Right lobe of liver (tissue), 6 donors: Measurements from ENCODE around the gene C6orf89. TPM values are rescaled to one million over a fixed set of nuclear protein-coding genes. Genes with fewer than 3 reads are reported as not detected.

Experiments
- ATAC-seq, 4 donors: fragments of 200-7000 bp; cut with Tn5 transposase; one replicate each; pipeline ENCODE4 v1.9.1; 2020; ENCODE audit warnings: mild to moderate bottlenecking in 4 of 4, moderate library complexity in 4 of 4
- DNase-seq, 3 donors: peaks; one replicate each; pipeline ENCODE4 v3.0.0-alpha.2; 2020
- H3K27ac ChIP-seq, 3 donors: fragments of 200-600 bp; one replicate each; pipeline ENCODE4 v1.8.0; 2022
- H3K27me3 ChIP-seq, 2 donors: fragments of 200-600 bp; one replicate each; pipeline ENCODE4 v1.8.0; 2022
- H3K36me3 ChIP-seq, 4 donors: fragments of 200-600 bp; sonication (generic) in 1 of 4; one replicate each; pipeline versions ENCODE4 v1.5.1 to v1.8.0; 2017 to 2022; ENCODE audit warnings: control low read depth in 1 of 4
- H3K4me1 ChIP-seq, 4 donors: fragments of 200-600 bp; sonication (generic) in 1 of 4; one replicate each; pipeline versions ENCODE4 v1.5.1 to v1.8.0; 2017 to 2022; ENCODE audit warnings: control low read depth in 1 of 4
- H3K4me3 ChIP-seq, 3 donors: fragments of 200-600 bp; one replicate each; pipeline ENCODE4 v1.8.0; 2022
- H3K9me3 ChIP-seq, 4 donors: fragments of 200-600 bp; sonication (generic) in 1 of 4; one replicate each; pipeline versions ENCODE4 v1.5.1 to v1.8.0; 2017 to 2022; ENCODE audit warnings: control low read depth in 1 of 4
- CTCF ChIP-seq, 4 donors: fragments of 200-600 bp in 3 of 4; fragments of 450-650 bp in 1 of 4; IDR thresholded peaks; one replicate each; pipeline versions ENCODE4 v1.5.1 to v1.8.0; 2016 to 2022; ENCODE audit warnings: antibody characterized with exemption in 4 of 4, mild to moderate bottlenecking in 2 of 4
- POLR2A ChIP-seq: fragments of 450-650 bp; IDR thresholded peaks from one replicate; pipeline ENCODE4 v1.6.1; 2017; ENCODE audit warnings: antibody characterized with exemption, mild to moderate bottlenecking
- WGBS: methylation state at CpG from one replicate; pipeline ENCODE4 v1.1.6; 2018; ENCODE audit warnings: low coverage, low lambda C conversion rate; ENCODE audit not compliant: insufficient coverage; ENCODE audit errors: missing lambda C conversion rate; 5-methylcytosine and 5-hydroxymethylcytosine counted together
- intact Hi-C, 2 donors: fragments of 100-400 bp; cut with DNase I; formaldehyde crosslinking; loops; one replicate each; pipeline versions ENCODE4 v1.11.2 to v1.14.1; 2022
- total RNA-seq, 6 experiments: library from RNA; depleted of rRNA in 2 of 6; stranded (reverse); fragments of >200 nt in 2 of 6; fragmentation: NEBNext Ultra II Directional in 3 of 6; extraction: Animal tissue kit (Norgen Biotek cat#: 25700) in 3 of 6; gene quantifications; one replicate each; pipeline versions ENCODE4 v1.1.0 to v1.2.4, GENCODE V29; 2016 to 2023
- donor health status: DM: no; HTN: yes; CAD: no.
- donor health status: DM: no; HTN: no; CAD: no.
- donor health status: DM: no; HTN: no; CAD: no.
- donor health status: DM: no; HTN: yes; CAD: no.
- donor health status: DM: no; HTN: yes; CAD: no.

C6orf89 gene
- total RNA-seq, 6 experiments from 2014 or later = 29.0 to 37.0 (median 32.1) TPM

- H3K9me3 ChIP-seq = no peaks in the 10 kb centered on the region
- H3K27me3 ChIP-seq = no peaks in the 10 kb centered on the region
- H3K4me3 ChIP-seq = peak within 1 kb of the TSS; percentile 70 to 94 (median 94)
- ATAC-seq = peak; percentile 82 to 92 (median 90)
- intact Hi-C loops = no loop called here
- peaks cover 0 to 19% (median 2%) of the 10 kb centered on the region in 4 donors for H3K4me1 ChIP-seq
- TF ChIP-seq POLR2A (peak; percentile 70), CTCF (IDR thresholded peaks at IDR 0.05) (no peak)
- under 1% methylated on average over 29 of the region's 54 CpGs for WGBS
- peak; percentile 77 to 83 (median 79) for DNase-seq
- no peaks in the 10 kb centered on the region for H3K36me3 ChIP-seq
- peak within 1 kb of the TSS; percentile 76 to 92 (median 88) for H3K27ac ChIP-seq
Measured at GRCh38 chr6:36874443-36875249, 11.1 kb upstream of the C6orf89 start, which contains the start of gene PPIL1. Gene PPIL1 (minus strand): TSS chr6:36874803. CDS start chr6:36874772, 31 bp downstream.

- WGBS = 32% methylated on average over 6 of the region's 6 CpGs
- intact Hi-C loops = no loop called here
- no peaks in the 10 kb centered on the region for H3K27me3 ChIP-seq
- no peaks in the 10 kb centered on the region for H3K9me3 ChIP-seq
- TF ChIP-seq POLR2A (no peak), CTCF (IDR thresholded peaks at IDR 0.05) (no peak)
- H3K4me3 ChIP-seq = peak overlapping the region; percentile 70 to 94 (median 94)
- H3K36me3 ChIP-seq = no peaks in the 10 kb centered on the region
- peak overlapping the region; percentile 76 to 92 (median 88) for H3K27ac ChIP-seq
- no peak for DNase-seq
- no peak for ATAC-seq
- H3K4me1 ChIP-seq = peaks cover 0 to 19% (median 2%) of the 10 kb centered on the region in 4 donors
Measured at GRCh38 chr6:36875250-36875633, 10.5 kb upstream of the C6orf89 start.

- intact Hi-C loops = no loop called here
- ATAC-seq (no peak), DNase-seq (no peak)
- WGBS = 88% methylated on average over 3 of the region's 3 CpGs
- Histone ChIP-seq H3K4me3 (no peak overlapping the region), H3K27ac (no peak overlapping the region), H3K36me3 (no peaks in the 10 kb centered on the region), H3K9me3 (no peaks in the 10 kb centered on the region), H3K27me3 (no peaks in the 10 kb centered on the region), H3K4me1 (peaks cover 0 to 9% (median 3%) of the 10 kb centered on the region in 4 donors)
- TF ChIP-seq POLR2A = no peak
- TF ChIP-seq CTCF (IDR thresholded peaks at IDR 0.05) = no peak
Measured at GRCh38 chr6:36884610-36885009, 1.1 kb upstream of the C6orf89 start.

- ATAC-seq (no peak), DNase-seq (no peak)
- no peak for TF ChIP-seq CTCF (IDR thresholded peaks at IDR 0.05)
- TF ChIP-seq POLR2A = no peak
- peak overlapping the region in 1 of 3 donors; percentile 93 for H3K4me3 ChIP-seq
- no peaks in the 10 kb centered on the region for H3K9me3 ChIP-seq
- no peaks in the 10 kb centered on the region for H3K36me3 ChIP-seq
- H3K4me1 ChIP-seq = peaks cover 0 to 9% (median 3%) of the 10 kb centered on the region in 4 donors
- no peaks in the 10 kb centered on the region for H3K27me3 ChIP-seq
- H3K27ac ChIP-seq = no peak overlapping the region
- 89% methylated on average over 10 of the region's 10 CpGs for WGBS
- intact Hi-C loops = no loop called here
Measured at GRCh38 chr6:36886950-36887618, 1.3 kb downstream of the C6orf89 start.
